H9 (cell line): ENCODE measurements around the gene RYR3. TPM values are rescaled to one million over a fixed set of nuclear protein-coding genes. Genes with fewer than 3 reads are reported as not detected.

ENCODE experiments used
- DNase-seq: peaks from one replicate; pipeline ENCODE4 v3.0.0-alpha.2; 2017
- H2AFZ ChIP-seq: one replicate; pipeline ENCODE4 v1.6.1; 2013; ENCODE audit warnings: mild to moderate bottlenecking, low read length, control low read depth, moderate library complexity
- H2AK5ac ChIP-seq: 2 replicates; pipeline ENCODE4 v1.6.1; 2013; ENCODE audit warnings: low read length, control low read depth, mixed read lengths; ENCODE audit not compliant: insufficient read length
- H2BK120ac ChIP-seq: one replicate; pipeline ENCODE4 v1.6.1; 2013; ENCODE audit warnings: low read depth, mild to moderate bottlenecking, low read length, control low read depth, inconsistent platforms; ENCODE audit not compliant: poor library complexity, severe bottlenecking
- H2BK12ac ChIP-seq: 2 replicates; pipeline ENCODE4 v1.6.1; 2013; ENCODE audit warnings: low read length, control low read depth, mixed read lengths, low read depth; ENCODE audit not compliant: insufficient read length
- H2BK15ac ChIP-seq: 2 replicates; pipeline ENCODE4 v1.6.1; 2013; ENCODE audit warnings: low read depth, low read length, control low read depth
- H2BK20ac ChIP-seq: one replicate; pipeline ENCODE4 v1.6.1; 2013; ENCODE audit warnings: low read depth, mild to moderate bottlenecking, low read length, control low read depth, inconsistent platforms; ENCODE audit not compliant: poor library complexity, severe bottlenecking
- H2BK5ac ChIP-seq: 2 replicates; pipeline ENCODE4 v1.6.1; 2013; ENCODE audit warnings: low read length, control low read depth, mixed read lengths; ENCODE audit not compliant: insufficient read length
- H3K14ac ChIP-seq: 2 replicates; pipeline ENCODE4 v1.6.1; 2013; ENCODE audit warnings: low read length, control low read depth; ENCODE audit not compliant: insufficient read depth
- H3K18ac ChIP-seq: 2 replicates; pipeline ENCODE4 v1.6.1; 2013; ENCODE audit warnings: low read depth, mild to moderate bottlenecking, mixed read lengths, low read length, control low read depth; ENCODE audit not compliant: insufficient read length
- H3K23ac ChIP-seq: 2 replicates; pipeline ENCODE4 v1.6.1; 2013; ENCODE audit warnings: low read length, control low read depth, mixed read lengths, low read depth; ENCODE audit not compliant: insufficient read length
- H3K23me2 ChIP-seq: 2 replicates; pipeline ENCODE4 v1.6.1; 2013; ENCODE audit warnings: low read depth, mild to moderate bottlenecking, mixed read lengths, low read length, control low read depth; ENCODE audit not compliant: insufficient read length, poor library complexity, severe bottlenecking
- H3K27ac ChIP-seq: 2 replicates; pipeline ENCODE4 v1.5.1; 2013; ENCODE audit warnings: low read length, control low read depth, mixed read lengths, low read depth; ENCODE audit not compliant: insufficient read length
- H3K27me3 ChIP-seq: 2 replicates; pipeline ENCODE4 v1.6.1; 2013; ENCODE audit warnings: low read length, control low read depth, inconsistent platforms; ENCODE audit not compliant: insufficient read depth
- H3K4ac ChIP-seq: 2 replicates; pipeline ENCODE4 v1.6.1; 2013; ENCODE audit warnings: low read depth, mild to moderate bottlenecking, control low read depth, inconsistent platforms, low read length, moderate library complexity
- H3K4me1 ChIP-seq: 2 replicates; pipeline ENCODE4 v1.6.1; 2013; ENCODE audit warnings: low read length, control low read depth, inconsistent platforms; ENCODE audit not compliant: insufficient read depth
- H3K4me2 ChIP-seq: 2 replicates; pipeline ENCODE4 v1.6.1; 2013; ENCODE audit warnings: low read length, control low read depth, mixed read lengths; ENCODE audit not compliant: insufficient read length, insufficient read depth
- H3K56ac ChIP-seq: 2 replicates; pipeline ENCODE4 v1.6.1; 2013; ENCODE audit warnings: low read depth, mild to moderate bottlenecking, mixed read lengths, low read length, control low read depth; ENCODE audit not compliant: insufficient read length
- H3K79me1 ChIP-seq: 2 replicates; pipeline ENCODE4 v1.6.1; 2013; ENCODE audit warnings: low read depth, mild to moderate bottlenecking, moderate library complexity, low read length, control low read depth, inconsistent platforms; ENCODE audit not compliant: insufficient read depth, poor library complexity, severe bottlenecking
- H3K79me2 ChIP-seq: 2 replicates; pipeline ENCODE4 v1.6.1; 2013; ENCODE audit warnings: low read length, control low read depth, inconsistent platforms; ENCODE audit not compliant: insufficient read depth
- H3K9ac ChIP-seq: 2 replicates; pipeline ENCODE4 v1.6.1; 2013; ENCODE audit warnings: low read length, control low read depth, mixed read lengths; ENCODE audit not compliant: insufficient read length; ENCODE audit errors: extremely low read depth
- H3K9me3 ChIP-seq: one replicate; pipeline ENCODE4 v1.6.1; 2013; ENCODE audit warnings: low read depth, low read length, inconsistent platforms; ENCODE audit not compliant: control insufficient read depth
- H3T11ph ChIP-seq: one replicate; pipeline ENCODE4 v1.6.1; 2013; ENCODE audit warnings: mild to moderate bottlenecking, low read length, control low read depth, inconsistent platforms
- H4K20me1 ChIP-seq: one replicate; pipeline ENCODE4 v1.6.1; 2013; ENCODE audit not compliant: control insufficient read depth, insufficient read length, insufficient read depth
- H4K5ac ChIP-seq: 2 replicates; pipeline ENCODE4 v1.6.1; 2013; ENCODE audit warnings: low read depth, mild to moderate bottlenecking, mixed read lengths, low read length, control low read depth; ENCODE audit not compliant: insufficient read length
- H4K8ac ChIP-seq: replicated peaks from 2 replicates; pipeline ENCODE4 v1.6.1; 2013; ENCODE audit warnings: low read length, control low read depth, mixed read lengths, low read depth; ENCODE audit not compliant: insufficient read length
- H4K91ac ChIP-seq: 2 replicates; pipeline ENCODE4 v1.6.1; 2013; ENCODE audit warnings: low read depth, mild to moderate bottlenecking, moderate library complexity, mixed read lengths, low read length, control low read depth; ENCODE audit not compliant: insufficient read length
- H3K27ac Mint-ChIP-seq, 3 experiments: 2 replicates in 2 of 3; 3 replicates in 1 of 3; pipeline ENCODE4 v1.8.0; 2020 to 2021; ENCODE audit warnings: mixed read lengths in 3 of 3, mild to moderate bottlenecking in 1 of 3, moderate library complexity in 1 of 3
- H3K27me3 Mint-ChIP-seq: 2 replicates; pipeline ENCODE4 v1.8.0; 2021; ENCODE audit warnings: low read depth, mild to moderate bottlenecking, moderate library complexity, mixed read lengths
- H3K36me3 Mint-ChIP-seq, 3 experiments: 2 replicates in 2 of 3; 3 replicates in 1 of 3; pipeline ENCODE4 v1.8.0; 2020 to 2021; ENCODE audit warnings: low read depth in 3 of 3, mixed read lengths in 3 of 3; ENCODE audit not compliant: insufficient read depth in 1 of 3
- H3K4me1 Mint-ChIP-seq, 2 experiments: 2 replicates each; pipeline ENCODE4 v1.8.0; 2020; ENCODE audit warnings: mixed read lengths in 2 of 2
- H3K4me3 Mint-ChIP-seq, 2 experiments: 2 replicates in 1 of 2; 3 replicates in 1 of 2; pipeline ENCODE4 v1.8.0; 2020 to 2021; ENCODE audit warnings: mild to moderate bottlenecking in 2 of 2, mixed read lengths in 2 of 2, moderate library complexity in 1 of 2
- H3K9me3 Mint-ChIP-seq, 2 experiments: 2 replicates in 1 of 2; 3 replicates in 1 of 2; pipeline ENCODE4 v1.8.0; 2020; ENCODE audit warnings: mild to moderate bottlenecking in 2 of 2, mixed read lengths in 2 of 2, moderate library complexity in 1 of 2
- WGBS: extraction: QIAGEN DNeasy Blood & Tissue Kit; methylation state at CpG from one replicate; pipeline ENCODE4 v1.1.7; 2013; ENCODE audit warnings: missing lambda C conversion rate, low lambda C conversion rate, mixed read lengths; ENCODE audit not compliant: insufficient read length; ENCODE audit errors: extremely low coverage; 5-methylcytosine and 5-hydroxymethylcytosine counted together
- total RNA-seq: library from RNA; stranded (reverse); gene quantifications from 2 replicates; pipeline ENCODE4 v1.2.1, GENCODE V29; 2021
- TF ChIP-seq, protein P1 (sequence below): fragments of 200-600 bp; sonication (generic); conservative IDR thresholded peaks from 3 replicates; pipeline ENCODE4 v1.8.0; 2021; ENCODE audit warnings: antibody characterized with exemption, mild to moderate bottlenecking

RYR3 gene
- total RNA-seq, 1 experiment from 2014 or later = 0.85 TPM

DNA sequence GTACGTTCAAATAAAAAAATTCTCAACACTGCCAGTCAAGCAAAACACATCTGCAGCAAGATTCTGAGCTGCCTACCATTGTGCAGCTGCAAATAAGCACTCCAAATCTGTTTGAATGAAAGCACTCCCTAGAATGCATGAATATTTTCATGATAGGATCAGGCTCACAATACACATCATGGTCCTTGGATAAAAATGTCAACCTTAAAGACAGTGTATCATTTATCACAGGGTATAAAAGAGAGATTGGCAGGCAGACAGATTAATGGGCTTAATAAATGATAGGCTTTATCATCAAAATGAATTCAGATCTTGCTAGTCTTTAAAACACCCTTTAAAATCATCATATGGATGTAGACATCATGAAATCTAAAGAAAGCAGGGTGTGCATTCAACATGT lies 9.2 kb downstream of the RYR3 start:
- Mint-ChIP-seq H3K27me3 (peaks cover 2% of the 10 kb centered on the region), H3K4me3 (no peak overlapping the region), H3K36me3 (no peaks in the 10 kb centered on the region), H3K4me1 (peaks cover 11 to 17% of the 10 kb centered on the region in 2 experiments), H3K9me3 (no peaks in the 10 kb centered on the region), H3K27ac (no peak overlapping the region)
- Histone ChIP-seq H4K91ac (no peak overlapping the region), H3K23ac (no peak overlapping the region), H4K5ac (no peak overlapping the region), H2AK5ac (no peak overlapping the region), H3K23me2 (no peaks in the 10 kb centered on the region), H3K9ac (no peak overlapping the region), H3K27ac (no peak overlapping the region), H3K4ac (no peak overlapping the region), H3T11ph (no peak overlapping the region), H3K27me3 (no peaks in the 10 kb centered on the region), H2BK5ac (no peak overlapping the region), H3K9me3 (no peaks in the 10 kb centered on the region), H2BK120ac (no peak overlapping the region), H3K18ac (no peak overlapping the region), H3K56ac (no peak overlapping the region), H4K8ac (no peak overlapping the region), H3K79me2 (no peaks in the 10 kb centered on the region), H2AFZ (no peak overlapping the region), H3K14ac (no peak overlapping the region), H3K79me1 (no peaks in the 10 kb centered on the region), H2BK15ac (no peak overlapping the region), H2BK12ac (no peak overlapping the region), H4K20me1 (no peaks in the 10 kb centered on the region), H2BK20ac (no peak overlapping the region), H3K4me2 (no peak overlapping the region), H3K4me1 (no peaks in the 10 kb centered on the region; the same call in 1 of the 2 replicates)
- TF ChIP-seq, protein P1, sequence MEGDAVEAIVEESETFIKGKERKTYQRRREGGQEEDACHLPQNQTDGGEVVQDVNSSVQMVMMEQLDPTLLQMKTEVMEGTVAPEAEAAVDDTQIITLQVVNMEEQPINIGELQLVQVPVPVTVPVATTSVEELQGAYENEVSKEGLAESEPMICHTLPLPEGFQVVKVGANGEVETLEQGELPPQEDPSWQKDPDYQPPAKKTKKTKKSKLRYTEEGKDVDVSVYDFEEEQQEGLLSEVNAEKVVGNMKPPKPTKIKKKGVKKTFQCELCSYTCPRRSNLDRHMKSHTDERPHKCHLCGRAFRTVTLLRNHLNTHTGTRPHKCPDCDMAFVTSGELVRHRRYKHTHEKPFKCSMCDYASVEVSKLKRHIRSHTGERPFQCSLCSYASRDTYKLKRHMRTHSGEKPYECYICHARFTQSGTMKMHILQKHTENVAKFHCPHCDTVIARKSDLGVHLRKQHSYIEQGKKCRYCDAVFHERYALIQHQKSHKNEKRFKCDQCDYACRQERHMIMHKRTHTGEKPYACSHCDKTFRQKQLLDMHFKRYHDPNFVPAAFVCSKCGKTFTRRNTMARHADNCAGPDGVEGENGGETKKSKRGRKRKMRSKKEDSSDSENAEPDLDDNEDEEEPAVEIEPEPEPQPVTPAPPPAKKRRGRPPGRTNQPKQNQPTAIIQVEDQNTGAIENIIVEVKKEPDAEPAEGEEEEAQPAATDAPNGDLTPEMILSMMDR = no peak
- DNase-seq = no peak
- no CpG with 5 or more reads among the region's 1 CpG for WGBS
